NT2/D1 (cell line): ENCODE results near the gene TTC13.

Source experiments
- DNase-seq: peaks from one replicate; pipeline ENCODE4 v3.0.0-alpha.2; 2011; ENCODE audit warnings: low read depth, low spot score
- H3K27me3 ChIP-seq: 2 replicates; pipeline ENCODE4 v1.6.0; 2011; ENCODE audit warnings: mild to moderate bottlenecking; ENCODE audit not compliant: insufficient read length, insufficient read depth
- H3K36me3 ChIP-seq: 2 replicates; pipeline ENCODE4 v1.6.1; 2011; ENCODE audit warnings: mild to moderate bottlenecking, low read length, mixed read lengths; ENCODE audit not compliant: insufficient read depth, insufficient read length
- H3K4me1 ChIP-seq: 2 replicates; pipeline ENCODE4 v1.5.1; 2011; ENCODE audit not compliant: insufficient read depth, insufficient read length
- H3K4me3 ChIP-seq: 2 replicates; pipeline ENCODE4 v1.5.1; 2011; ENCODE audit warnings: low read depth; ENCODE audit not compliant: insufficient read length
- H3K9ac ChIP-seq: 2 replicates; pipeline ENCODE4 v1.6.0; 2011; ENCODE audit warnings: low read depth; ENCODE audit not compliant: insufficient read length
- H3K9me3 ChIP-seq: 2 replicates; pipeline ENCODE4 v1.5.1; 2011; ENCODE audit warnings: mild to moderate bottlenecking, low read length; ENCODE audit not compliant: insufficient read depth
- SUZ12 ChIP-seq: IDR thresholded peaks from 2 replicates; pipeline ENCODE4 v1.6.1; 2011; ENCODE audit not compliant: insufficient read length, insufficient read depth; ENCODE audit errors: extremely low read depth
- YY1 ChIP-seq: IDR thresholded peaks from 2 replicates; pipeline ENCODE4 v1.6.1; 2011; ENCODE audit not compliant: insufficient read length, insufficient read depth
- ZNF274 ChIP-seq: IDR thresholded peaks from 2 replicates; pipeline ENCODE4 v1.6.1; 2011; ENCODE audit warnings: mild to moderate bottlenecking, low read depth, low read length

Gene TTC13

DNA sequence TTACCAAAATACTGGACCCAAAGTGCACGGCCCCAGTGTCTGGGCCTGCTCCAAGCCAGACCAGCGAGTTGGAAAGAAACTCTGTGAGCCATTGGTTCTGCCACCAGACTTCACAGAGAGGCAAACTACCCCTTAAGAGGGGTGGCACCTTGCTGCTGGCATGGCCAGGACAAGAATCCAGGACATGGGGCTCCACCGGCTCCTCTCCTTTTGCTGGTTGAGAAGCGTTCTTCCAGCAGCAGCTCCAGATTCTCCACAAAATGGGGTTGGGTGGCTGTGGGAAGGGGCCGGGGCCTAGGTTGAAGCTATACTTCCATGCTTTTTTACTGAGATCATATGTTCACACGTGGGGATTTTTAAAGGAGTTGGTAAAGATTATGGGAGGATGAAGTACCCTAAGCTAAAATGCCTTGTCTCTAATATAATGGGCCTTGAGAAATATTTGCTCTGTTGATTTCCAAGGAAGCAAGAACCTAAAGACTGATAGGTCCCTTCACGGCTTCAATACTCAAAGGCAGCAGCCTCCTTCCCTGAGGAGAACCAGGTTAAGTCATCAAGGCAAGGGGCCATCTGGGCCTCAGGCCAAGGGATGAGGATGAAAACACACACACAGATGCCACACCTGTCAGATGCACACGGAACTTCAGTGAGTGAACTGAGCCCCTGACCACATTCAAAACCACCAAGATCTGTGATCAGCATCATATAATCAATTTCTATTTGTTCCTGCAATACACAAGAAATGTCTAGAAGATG lies 113.4 kb downstream of the TTC13 start:
- DNase-seq = no peak
- no peaks in the 10 kb centered on the region for H3K9me3 ChIP-seq
- no peak overlapping the region for H3K9ac ChIP-seq
- no peak for TF ChIP-seq SUZ12
- no peak overlapping the region for H3K4me3 ChIP-seq
- peaks cover 42% of the 10 kb centered on the region for H3K36me3 ChIP-seq
- H3K4me1 ChIP-seq = no peaks in the 10 kb centered on the region
- H3K27me3 ChIP-seq = peaks cover 16% of the 10 kb centered on the region

DNA sequence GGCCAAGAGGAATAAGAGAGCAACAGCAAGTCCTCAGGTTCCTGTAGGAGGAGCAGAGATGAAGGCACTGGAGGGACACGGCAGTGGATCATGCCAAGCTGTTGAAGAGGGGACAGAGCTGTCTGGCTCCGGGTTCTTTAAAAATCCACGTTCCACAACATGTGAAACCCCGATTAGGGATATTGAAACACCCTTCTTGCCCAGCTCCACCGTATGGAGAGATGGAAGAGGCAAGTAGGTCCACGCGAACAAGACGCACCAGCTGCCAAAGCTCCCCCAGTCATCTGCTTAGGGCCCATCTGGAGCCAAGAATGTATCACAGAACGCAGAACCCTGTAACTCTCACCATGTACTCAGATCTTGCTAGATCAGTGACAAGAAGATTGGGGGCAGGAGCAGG lies 114.2 kb downstream of the TTC13 start:
- no peak overlapping the region for H3K4me3 ChIP-seq
- H3K27me3 ChIP-seq = peaks cover 16% of the 10 kb centered on the region
- H3K9ac ChIP-seq = no peak overlapping the region
- peaks cover 45% of the 10 kb centered on the region for H3K36me3 ChIP-seq
- no peaks in the 10 kb centered on the region for H3K4me1 ChIP-seq
- TF ChIP-seq SUZ12 (no peak), ZNF274 (no peak), YY1 (no peak)
- H3K9me3 ChIP-seq = no peaks in the 10 kb centered on the region
- no peak for DNase-seq

DNA sequence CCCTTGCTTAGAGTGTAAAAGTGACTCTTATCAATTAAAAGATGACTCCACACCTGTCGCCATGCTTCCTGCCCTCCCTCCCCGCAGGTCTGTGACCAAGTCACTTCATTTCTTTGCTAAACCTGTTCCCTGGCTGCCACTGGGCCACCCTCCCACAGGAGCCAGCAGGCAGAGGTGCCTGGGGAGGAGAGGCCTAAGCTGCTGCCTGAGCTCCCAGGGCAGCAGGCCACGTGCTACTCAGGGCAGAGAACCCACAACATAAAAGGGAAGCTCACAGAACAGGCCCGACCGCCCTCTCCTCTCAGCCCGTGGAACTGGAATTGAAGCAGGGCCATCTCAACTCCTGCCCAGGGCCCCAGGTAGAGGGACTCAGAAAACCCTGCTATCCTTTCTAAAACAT lies 115.2 kb downstream of the TTC13 start:
- DNase-seq = no peak
- Histone ChIP-seq H3K4me3 (no peak overlapping the region), H3K9me3 (no peaks in the 10 kb centered on the region), H3K4me1 (no peaks in the 10 kb centered on the region), H3K27me3 (peaks cover 16% of the 10 kb centered on the region), H3K36me3 (peaks cover 48% of the 10 kb centered on the region), H3K9ac (no peak overlapping the region)
- TF ChIP-seq YY1 (no peak), SUZ12 (no peak), ZNF274 (no peak)

GRCh38 chr1:230861970-230862595 lies 116.6 kb downstream of the TTC13 start:
- no peak for DNase-seq
- TF ChIP-seq YY1 = no peak
- no peak for TF ChIP-seq ZNF274
- no peak for TF ChIP-seq SUZ12
- H3K4me1 ChIP-seq = no peaks in the 10 kb centered on the region

GRCh38 chr1:230861489-230861888 lies 117.2 kb downstream of the TTC13 start:
- Histone ChIP-seq H3K9me3 (no peaks in the 10 kb centered on the region), H3K4me1 (no peaks in the 10 kb centered on the region), H3K4me3 (no peak overlapping the region), H3K36me3 (peaks cover 57% of the 10 kb centered on the region), H3K27me3 (peaks cover 2% of the 10 kb centered on the region), H3K9ac (no peak overlapping the region)
- TF ChIP-seq YY1 = no peak
- TF ChIP-seq SUZ12 = no peak
- no peak for TF ChIP-seq ZNF274
- DNase-seq = no peak

More at GRCh38 chr1:230861970-230862595, 116.6 kb downstream of the TTC13 start:
- Histone ChIP-seq H3K9me3 (no peaks in the 10 kb centered on the region), H3K9ac (no peak overlapping the region), H3K36me3 (peaks cover 51% of the 10 kb centered on the region), H3K27me3 (peaks cover 5% of the 10 kb centered on the region), H3K4me3 (no peak overlapping the region)

DNA sequence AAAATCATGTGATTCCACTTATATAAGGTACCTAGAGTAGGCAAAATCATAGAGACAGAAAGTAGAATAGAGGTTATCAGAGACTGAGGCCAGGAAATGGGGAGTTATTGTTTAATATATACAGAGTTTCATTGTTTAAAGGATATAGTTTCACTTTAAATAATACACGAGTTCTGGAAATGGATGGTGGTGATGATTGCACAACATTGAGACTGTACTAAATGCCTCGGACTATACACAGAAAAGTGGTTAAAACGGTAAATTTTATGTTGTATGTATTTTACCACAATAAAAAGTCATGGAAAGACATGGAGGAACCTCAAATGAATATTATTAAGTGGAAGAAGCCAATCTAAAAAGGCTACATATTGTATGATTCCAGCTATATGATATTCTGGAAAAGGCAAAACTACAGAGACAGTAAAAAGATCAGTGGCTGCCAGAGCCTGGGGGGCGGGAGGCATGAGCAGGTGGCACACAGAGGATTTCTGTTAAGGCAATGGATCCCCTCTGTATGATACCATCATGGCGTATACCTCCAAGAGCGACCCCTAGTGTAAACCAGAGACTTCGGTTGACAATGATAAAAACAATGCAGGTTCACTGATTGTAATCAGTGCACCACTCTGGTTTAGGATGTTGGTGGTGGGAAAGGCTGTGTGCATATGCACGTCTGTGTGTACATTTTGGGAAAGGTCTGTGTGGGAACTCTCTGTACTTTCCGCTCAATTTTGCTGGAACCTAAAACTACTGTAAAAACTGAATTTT lies 117.9 kb downstream of the TTC13 start:
- Histone ChIP-seq H3K4me1 (no peaks in the 10 kb centered on the region), H3K4me3 (no peak overlapping the region), H3K36me3 (peaks cover 59% of the 10 kb centered on the region), H3K9ac (no peak overlapping the region), H3K27me3 (no peaks in the 10 kb centered on the region), H3K9me3 (no peaks in the 10 kb centered on the region)
- TF ChIP-seq SUZ12 (no peak), YY1 (no peak)
- no peak for DNase-seq

- Histone ChIP-seq H3K27me3 (no peaks in the 10 kb centered on the region), H3K9me3 (0 out of 2 replicates have a peak, but pooled peaks cover 3% of the 10 kb centered on the region), H3K36me3 (peaks cover 61% of the 10 kb centered on the region), H3K4me3 (no peak overlapping the region), H3K4me1 (no peaks in the 10 kb centered on the region), H3K9ac (no peak overlapping the region)
- no peak for TF ChIP-seq YY1
- TF ChIP-seq ZNF274 = no peak
- TF ChIP-seq SUZ12 = no peak
- DNase-seq = no peak
Observed at GRCh38 chr1:230858918-230859729, 119.5 kb downstream of the TTC13 start.
